GM18870 (cell line): ENCODE data around the gene ZNF768.
"Not testable (repeated sequence)": the region's sequence is repeated elsewhere in the genome, so short reads cannot be mapped to it uniquely, and the experiment has no call there.

Source experiments
- ATAC-seq: cut with Tn5 transposase; IDR thresholded peaks from one replicate; pipeline ENCODE4 v1.9.1; 2021; ENCODE audit warnings: moderate library complexity; ENCODE audit not compliant: unreplicated experiment

The ZNF768 gene

DNA sequence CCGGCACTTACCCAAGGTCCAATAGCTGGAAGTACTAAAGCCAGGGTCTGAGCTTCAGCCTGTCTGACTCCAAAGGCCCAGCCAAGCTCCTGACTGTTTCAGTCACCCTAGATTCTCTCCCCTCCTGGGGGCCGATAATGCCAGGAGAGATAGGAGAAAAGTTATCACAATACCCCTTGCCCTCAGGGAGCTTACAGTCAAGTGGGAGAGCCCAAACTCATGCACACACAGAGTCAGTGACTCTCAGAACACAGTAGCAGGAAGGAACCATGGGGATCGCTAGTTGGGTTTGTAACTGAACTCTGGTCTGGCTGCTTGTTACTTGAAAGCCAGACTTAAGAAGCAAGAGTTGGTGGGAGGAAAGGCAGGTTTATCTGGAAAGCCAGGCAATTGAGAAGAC lies 14.9 kb downstream of the ZNF768 start:
- no peak for ATAC-seq

- ATAC-seq: no peak
Observed at GRCh38 chr16:30510376-30510938, 15.9 kb downstream of the ZNF768 start.

DNA sequence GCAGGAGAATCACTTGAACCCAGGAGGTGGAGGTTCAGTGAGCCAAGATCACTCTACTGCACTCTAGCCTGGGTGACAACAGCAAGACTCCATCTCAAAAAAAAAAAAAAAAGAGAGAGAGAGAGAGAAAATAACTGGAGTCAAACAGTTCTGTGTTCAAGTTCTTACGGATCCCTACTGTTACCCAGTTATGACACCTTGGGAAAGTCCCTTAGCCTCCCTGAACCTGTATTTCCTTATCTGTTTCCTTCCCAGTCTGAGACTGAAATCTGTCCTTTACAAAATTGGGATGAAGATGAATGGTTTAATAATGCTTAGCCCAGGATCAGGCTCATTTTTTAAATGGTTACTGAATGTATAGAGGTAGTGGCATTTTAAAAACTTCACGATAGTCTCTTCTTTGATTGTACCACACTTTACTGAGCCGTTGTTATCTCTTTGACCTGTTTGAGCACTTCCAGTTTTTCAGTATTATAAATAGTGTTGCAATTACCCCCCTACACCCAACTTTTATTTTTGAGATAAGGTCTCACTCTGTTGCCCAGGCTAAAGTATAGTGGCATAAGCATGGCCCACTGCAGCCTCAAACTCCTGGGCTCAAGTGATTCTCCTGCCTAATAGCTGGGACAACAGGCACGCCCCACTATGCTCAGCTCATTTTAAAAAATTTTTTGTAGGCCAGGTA lies 17.1 kb downstream of the ZNF768 start:
- ATAC-seq: no peak

DNA sequence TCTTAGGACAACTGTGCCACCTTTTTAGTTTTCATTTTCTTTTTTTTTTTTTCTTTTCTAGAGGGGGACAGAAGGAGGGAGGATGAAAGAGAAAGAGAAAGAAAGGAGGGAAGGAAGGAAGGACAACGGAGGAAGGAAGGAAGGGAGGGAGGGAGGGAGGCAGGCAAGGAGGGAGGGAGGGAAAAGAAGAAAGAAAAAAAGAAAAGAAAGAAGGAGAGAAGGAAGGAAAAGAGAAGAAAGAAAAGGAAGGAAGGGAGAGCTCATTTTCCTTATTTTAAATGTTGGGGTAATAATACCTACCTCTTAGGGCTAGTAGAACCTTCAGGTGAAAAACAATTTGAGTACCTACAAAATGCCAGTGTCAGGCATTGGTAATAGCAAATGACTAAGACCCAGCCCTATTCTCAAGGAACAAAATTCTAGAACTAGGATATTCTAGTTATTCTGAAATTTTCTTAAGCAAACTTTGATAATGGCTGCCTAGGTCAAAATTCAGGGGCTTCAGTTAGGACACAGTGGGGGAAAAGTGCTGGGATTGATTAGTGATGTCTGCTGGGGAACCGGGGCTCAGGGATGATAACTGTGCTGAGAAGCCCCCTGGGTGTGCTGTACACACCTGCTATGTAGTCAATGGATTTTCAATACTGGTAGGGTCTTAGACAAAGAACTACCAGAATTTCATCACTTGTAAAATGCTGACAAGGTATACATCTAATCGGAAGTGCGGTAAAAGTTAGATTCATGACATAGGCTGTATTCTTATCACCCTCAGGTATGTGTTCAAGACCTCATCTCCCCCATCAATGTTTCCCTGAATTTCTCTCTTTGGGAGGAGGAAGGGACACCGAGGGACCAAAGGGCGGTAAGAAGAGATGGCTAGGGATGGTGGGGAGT lies 22.7 kb downstream of the ZNF768 start:
- no peak for ATAC-seq

DNA sequence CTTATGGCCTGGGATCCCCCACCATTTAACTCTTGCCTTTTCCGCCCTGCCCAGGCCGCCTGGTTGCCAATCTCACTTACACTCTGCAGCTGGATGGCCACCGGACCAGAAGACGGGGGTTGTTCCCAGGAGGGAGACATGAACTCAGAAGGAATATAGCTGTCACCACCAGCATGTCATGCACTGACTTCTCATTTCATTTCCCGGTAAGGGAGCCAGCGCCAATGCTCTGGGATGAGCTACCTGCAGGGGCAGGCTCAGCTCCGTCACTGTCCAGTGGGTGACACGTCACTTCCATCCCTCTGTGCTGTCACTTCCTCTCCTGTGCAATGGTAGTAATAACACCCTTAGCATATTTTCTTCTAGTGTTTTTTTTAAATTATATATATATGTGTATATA lies 27.1 kb downstream of the ZNF768 start:
- no peak for ATAC-seq

DNA sequence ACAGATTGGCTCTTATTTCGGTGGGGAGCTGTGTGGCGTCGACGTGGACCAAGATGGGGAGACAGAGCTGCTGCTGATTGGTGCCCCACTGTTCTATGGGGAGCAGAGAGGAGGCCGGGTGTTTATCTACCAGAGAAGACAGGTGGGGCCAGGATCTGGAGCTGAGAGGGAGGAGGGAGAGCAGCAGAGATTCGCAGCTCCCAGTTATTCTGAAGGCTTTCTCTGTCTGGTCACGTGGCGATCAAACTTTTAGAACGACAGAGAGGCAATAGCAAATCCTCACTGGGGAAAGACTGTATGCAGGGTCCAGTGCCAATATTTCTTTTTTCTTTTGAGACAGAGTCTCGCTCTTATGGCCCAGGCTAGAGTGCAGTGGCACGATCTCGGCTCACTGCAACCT lies 31.7 kb downstream of the ZNF768 start:
- ATAC-seq: no peak

GRCh38 chr16:30493941-30494488 lies 32.4 kb downstream of the ZNF768 start:
- ATAC-seq: no peak

GRCh38 chr16:30491744-30492308 lies 34.5 kb downstream of the ZNF768 start:
- ATAC-seq: no peak

DNA sequence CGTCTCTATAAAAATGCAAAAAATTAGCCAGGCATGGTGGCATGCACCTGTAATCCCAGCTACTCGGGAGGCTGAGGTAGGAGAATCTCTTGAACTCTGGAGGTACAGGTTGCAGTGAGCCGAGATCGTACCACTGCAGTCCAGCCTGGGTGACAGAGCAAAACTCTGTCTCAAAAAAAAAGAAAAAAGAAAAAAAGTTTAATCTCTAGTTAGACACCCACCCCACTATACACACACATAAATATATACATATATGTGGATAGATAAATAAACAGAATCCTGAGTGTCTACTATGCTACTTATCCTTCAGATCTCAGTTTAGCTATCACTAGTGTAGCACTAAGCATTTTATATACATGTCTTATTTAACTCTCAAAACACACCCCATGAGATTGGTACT lies 35.1 kb downstream of the ZNF768 start:
- no peak for ATAC-seq

DNA sequence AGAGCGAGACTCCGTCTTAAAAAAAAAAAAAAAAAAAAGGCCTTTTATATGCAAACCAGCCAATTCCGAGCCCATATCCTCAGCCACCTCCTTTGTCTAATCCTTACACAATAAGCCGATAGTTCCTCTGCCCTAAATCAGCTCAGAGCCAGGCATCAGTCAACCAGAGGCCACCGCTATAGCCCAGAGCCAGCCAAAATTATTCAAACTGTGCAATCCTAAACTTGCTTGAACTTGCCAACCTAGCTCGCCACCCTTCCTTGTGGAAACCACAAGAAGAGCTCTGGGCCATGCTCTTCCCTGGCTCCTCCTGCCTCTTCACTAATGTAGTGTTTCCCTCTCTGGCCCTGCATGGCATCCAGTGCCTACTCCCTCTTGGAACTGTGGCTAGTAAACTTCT lies 36.2 kb downstream of the ZNF768 start:
- no peak for ATAC-seq

DNA sequence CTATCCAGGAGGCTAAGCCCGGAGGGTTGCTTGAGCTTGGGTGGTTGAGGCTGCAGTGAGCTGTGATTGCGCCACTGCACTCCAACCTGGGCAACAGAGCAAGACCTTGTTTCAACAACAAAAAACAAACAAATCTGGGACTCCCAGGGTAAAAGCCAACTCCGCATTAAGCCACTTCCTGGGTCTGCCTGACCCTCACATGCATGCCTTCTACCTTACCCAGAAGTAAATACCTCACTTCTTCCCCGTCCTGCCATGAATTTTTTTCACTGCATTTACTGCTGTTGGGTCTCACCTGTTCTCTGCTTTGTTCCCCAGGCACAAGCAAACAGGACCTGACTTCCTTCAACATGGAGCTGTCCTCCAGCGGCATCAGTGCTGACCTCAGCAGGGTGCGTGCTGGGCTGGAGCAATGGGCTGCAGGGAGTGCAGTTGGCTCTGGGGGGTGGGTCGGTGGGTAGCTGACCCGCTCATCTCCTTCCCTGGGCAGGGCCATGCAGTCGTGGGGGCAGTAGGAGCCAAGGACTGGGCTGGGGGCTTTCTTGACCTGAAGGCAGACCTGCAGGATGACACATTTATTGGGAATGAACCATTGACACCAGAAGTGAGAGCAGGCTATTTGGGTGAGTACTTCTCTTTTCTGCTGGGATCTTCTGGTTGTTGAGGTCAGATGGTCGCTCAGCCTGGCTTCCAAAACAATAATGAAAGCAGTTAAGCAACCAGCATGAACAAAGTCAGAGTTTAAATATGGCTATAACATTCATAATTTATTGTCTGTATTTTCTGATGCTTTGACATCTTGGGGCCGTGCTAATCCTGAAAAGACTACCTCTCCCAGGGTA lies 37.4 kb downstream of the ZNF768 start:
- no peak for ATAC-seq

GRCh38 chr16:30485818-30486436 lies 40.4 kb downstream of the ZNF768 start:
- ATAC-seq: no peak

DNA sequence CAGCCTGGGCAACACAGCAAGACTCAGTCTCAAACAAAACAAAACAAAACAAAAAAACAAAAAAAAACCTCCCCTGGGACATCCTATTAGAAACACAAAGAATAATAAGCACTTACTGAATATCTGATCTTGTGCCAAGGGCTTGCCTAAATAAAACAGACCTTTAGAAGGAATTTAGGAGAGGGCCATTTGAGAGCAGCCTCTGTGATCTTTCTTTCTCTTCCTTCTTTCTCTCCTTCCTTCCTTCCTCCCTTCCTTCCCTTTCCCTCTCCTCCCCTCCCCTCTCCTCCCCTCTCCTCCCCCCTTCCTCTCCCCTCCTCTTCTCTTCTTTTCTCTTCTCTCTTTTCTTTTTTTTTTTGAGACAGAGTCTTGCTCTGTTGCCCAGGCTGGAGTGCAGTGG lies 41.5 kb downstream of the ZNF768 start:
- ATAC-seq: no peak

DNA sequence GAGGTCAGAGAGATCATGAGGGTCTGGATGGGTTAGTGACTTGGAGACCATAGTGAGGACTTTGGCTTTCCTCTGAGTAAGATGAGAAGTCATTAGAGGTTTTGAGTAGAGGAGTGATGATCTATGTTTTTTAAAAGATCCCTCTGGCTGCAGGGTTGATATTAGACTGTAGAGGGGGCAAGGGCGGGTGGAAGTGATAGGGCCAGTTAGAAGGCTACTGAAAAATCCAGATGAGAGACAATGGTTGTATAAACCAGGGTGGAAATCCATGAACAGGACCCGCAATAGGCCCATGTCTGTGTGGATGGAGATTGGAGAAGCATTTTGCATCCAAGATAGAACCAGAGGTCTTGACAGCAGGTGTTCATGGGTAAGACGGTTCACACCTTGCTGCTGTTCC lies 44.0 kb downstream of the ZNF768 start:
- ATAC-seq: no peak

- no peak for ATAC-seq
Observed at GRCh38 chr16:30481381-30481780, 45.0 kb downstream of the ZNF768 start.

- no peak for ATAC-seq
Observed at GRCh38 chr16:30478766-30479478, 47.4 kb downstream of the ZNF768 start.

GRCh38 chr16:30477773-30478172 lies 48.6 kb downstream of the ZNF768 start:
- ATAC-seq: not testable (repeated sequence)

DNA sequence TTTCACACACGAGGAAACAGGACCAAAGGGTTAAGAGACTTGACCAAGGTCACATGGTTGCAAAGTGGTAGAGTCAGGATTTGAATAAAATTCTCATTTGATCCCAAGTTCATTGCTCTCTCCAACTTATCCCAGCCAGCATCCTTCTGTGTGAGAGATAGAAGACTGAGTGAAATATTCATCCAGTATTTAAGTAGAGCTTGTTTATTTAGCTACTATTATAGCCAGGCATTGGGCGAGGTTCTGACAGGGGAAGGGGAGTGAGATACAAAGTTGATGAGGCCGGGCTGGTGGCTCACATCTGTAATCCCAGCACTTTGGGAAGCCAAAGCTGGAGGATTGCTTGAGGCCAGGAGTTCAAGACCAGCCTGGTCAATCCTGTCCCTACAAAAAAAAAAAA lies 49.4 kb downstream of the ZNF768 start:
- no peak for ATAC-seq

DNA sequence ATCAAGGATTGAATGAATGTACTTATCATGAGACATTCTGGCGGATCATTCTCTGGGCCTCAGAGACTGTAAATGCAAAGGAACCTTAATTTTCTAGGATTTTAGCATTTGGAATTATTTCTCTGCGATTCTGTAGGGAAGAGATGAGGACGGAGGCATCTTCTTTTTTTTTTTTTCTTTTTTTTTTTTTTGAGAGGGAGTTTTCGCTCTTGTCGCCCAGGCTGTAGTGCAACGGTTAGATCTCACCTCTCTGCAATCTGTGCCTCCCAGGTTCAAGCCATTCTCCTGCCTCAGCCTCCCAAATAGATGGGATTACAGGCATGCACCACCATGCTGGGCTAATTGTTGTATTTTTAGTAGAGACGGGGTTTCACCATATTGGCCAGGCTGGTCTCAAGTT lies 51.7 kb downstream of the ZNF768 start:
- no peak for ATAC-seq
